HepG2 (cell line): ENCODE results near the gene CBX2. TPM values are rescaled to one million over a fixed set of nuclear protein-coding genes. Genes with fewer than 3 reads are reported as not detected.
A peak's percentile ranks its signal among the peaks of the same experiment; 100 is the strongest.

Experiments used
- ATF7-NPFF ChIP-seq: sonication (generic); formaldehyde crosslinking; IDR thresholded peaks from 2 replicates; pipeline ENCODE4 v1.8.1; 2023; ENCODE audit warnings: mild to moderate bottlenecking, low read depth, missing genetic modification reagents, moderate library complexity
- FOXO4 ChIP-seq: sonication (generic); formaldehyde crosslinking; conservative IDR thresholded peaks from 2 replicates; pipeline ENCODE4 v1.8.1; 2023; ENCODE audit warnings: missing genetic modification reagents
- GZF1 ChIP-seq: sonication (generic); formaldehyde crosslinking; IDR thresholded peaks from 2 replicates; pipeline ENCODE4 v1.5.1; 2020; ENCODE audit warnings: mild to moderate bottlenecking, missing genetic modification reagents
- HNF4A ChIP-seq: sonication (generic); formaldehyde crosslinking; IDR thresholded peaks from 2 replicates; pipeline ENCODE4 v1.4.0; 2020; ENCODE audit warnings: missing genetic modification reagents
- HNRNPUL1 ChIP-seq: fragments of 200-400 bp; formaldehyde crosslinking; IDR thresholded peaks from 2 replicates; pipeline ENCODE4 v1.6.1; 2017; ENCODE audit warnings: low read depth, mild to moderate bottlenecking, low read length, moderate library complexity
- KAT8 ChIP-seq: IDR thresholded peaks from 2 replicates; pipeline ENCODE4 v1.6.1; 2016; ENCODE audit warnings: missing genetic modification reagents, missing compliant biosample characterization
- KLF15 ChIP-seq: sonication (generic); formaldehyde crosslinking; IDR thresholded peaks from 2 replicates; pipeline ENCODE4 v1.8.1; 2023; ENCODE audit warnings: borderline replicate concordance, mild to moderate bottlenecking, inconsistent platforms, missing genetic modification reagents, mixed read lengths
- MED1 ChIP-seq: sonication (generic); formaldehyde crosslinking; IDR thresholded peaks from 2 replicates; pipeline ENCODE4 v1.4.0; 2020; ENCODE audit warnings: missing genetic modification reagents
- MTERF4 ChIP-seq: sonication (generic); formaldehyde crosslinking; IDR thresholded peaks from 2 replicates; pipeline ENCODE4 v1.8.0; 2023; ENCODE audit warnings: mild to moderate bottlenecking, missing genetic modification reagents
- MYC ChIP-seq: sonication (generic); formaldehyde crosslinking; IDR thresholded peaks from 2 replicates; pipeline ENCODE4 v1.9.0; 2021; ENCODE audit warnings: missing genetic modification reagents, borderline replicate concordance
- NR2C2 ChIP-seq: sonication (generic); formaldehyde crosslinking; IDR thresholded peaks from 2 replicates; pipeline ENCODE4 v1.4.0; 2020; ENCODE audit warnings: missing genetic modification reagents, mild to moderate bottlenecking, moderate library complexity, borderline replicate concordance
- SKI ChIP-seq: fragments of 450-650 bp; IDR thresholded peaks from one replicate; pipeline ENCODE4 v1.6.1; 2018; ENCODE audit warnings: mild to moderate bottlenecking; ENCODE audit not compliant: partially characterized antibody
- SOX13 ChIP-seq, 3 experiments: fragments of 450-650 bp in 1 of 3; sonication (generic) in 1 of 3; formaldehyde crosslinking in 1 of 3; IDR thresholded peaks in 2 of 3; conservative IDR thresholded peaks in 1 of 3; 2 replicates each; pipeline versions ENCODE4 v1.5.0 to v1.6.1; 2016 to 2020; ENCODE audit warnings: antibody characterized with exemption in 1 of 3, mild to moderate bottlenecking in 1 of 3, missing compliant biosample characterization in 1 of 3, missing genetic modification reagents in 1 of 3, moderate library complexity in 1 of 3
- STAT5B ChIP-seq: sonication (generic); formaldehyde crosslinking; IDR thresholded peaks from 2 replicates; pipeline ENCODE4 v1.4.0; 2020; ENCODE audit warnings: missing genetic modification reagents
- ZFY ChIP-seq: sonication (generic); formaldehyde crosslinking; IDR thresholded peaks from 2 replicates; pipeline ENCODE4 v1.4.0; 2020; ENCODE audit warnings: missing genetic modification reagents
- ZMYM4 ChIP-seq: sonication (generic); formaldehyde crosslinking; IDR thresholded peaks from 2 replicates; pipeline ENCODE4 v1.8.1; 2023; ENCODE audit warnings: mild to moderate bottlenecking, missing genetic modification reagents
- ZNF180 ChIP-seq: sonication (generic); formaldehyde crosslinking; IDR thresholded peaks from 2 replicates; pipeline ENCODE4 v1.4.0; 2020; ENCODE audit warnings: low read depth, missing genetic modification reagents, borderline replicate concordance
- ZNF20 ChIP-seq: sonication (generic); formaldehyde crosslinking; IDR thresholded peaks from 2 replicates; pipeline ENCODE4 v1.4.0; 2020; ENCODE audit warnings: mild to moderate bottlenecking, moderate library complexity, missing genetic modification reagents
- ZNF496 ChIP-seq: sonication (generic); formaldehyde crosslinking; IDR thresholded peaks from 2 replicates; pipeline ENCODE4 v1.8.1; 2023; ENCODE audit warnings: mild to moderate bottlenecking, moderate library complexity, missing genetic modification reagents; ENCODE audit not compliant: insufficient replicate concordance
- ZNF572 ChIP-seq: sonication (generic); formaldehyde crosslinking; IDR thresholded peaks from 2 replicates; pipeline ENCODE4 v1.5.1; 2020; ENCODE audit warnings: mild to moderate bottlenecking, missing genetic modification reagents
- ZNF746 ChIP-seq: sonication (generic); formaldehyde crosslinking; IDR thresholded peaks from 2 replicates; pipeline ENCODE4 v1.8.0; 2022; ENCODE audit warnings: mild to moderate bottlenecking, missing genetic modification reagents
- ZNF839 ChIP-seq: sonication (generic); formaldehyde crosslinking; IDR thresholded peaks from 2 replicates; pipeline ENCODE4 v1.4.0; 2020; ENCODE audit warnings: missing genetic modification reagents, mild to moderate bottlenecking, borderline replicate concordance
- ZNF879 ChIP-seq: sonication (generic); formaldehyde crosslinking; IDR thresholded peaks from 2 replicates; pipeline ENCODE4 v1.8.1; 2023; ENCODE audit warnings: missing genetic modification reagents
- polyA plus RNA-seq, 8 experiments: library from polyadenylated mRNA; depleted of rRNA in 3 of 8; stranded (reverse) in 7 of 8; unstranded in 1 of 8; fragments of >200 nt; fragmentation: Illumina TruSeq in 4 of 8; extraction: Trizol in 4 of 8; gene quantifications; 2 replicates each; pipeline versions ENCODE4 v1.2.1 to v1.2.3, GENCODE V29; 2011 to 2016; ENCODE audit warnings: low read depth in 4 of 8, missing spikeins in 1 of 8, mixed read lengths in 1 of 8; ENCODE audit not compliant: insufficient read depth in 1 of 8
- total RNA-seq, 5 experiments: library from RNA; depleted of rRNA; stranded (reverse); fragments of >200 nt; fragmentation: Illumina TruSeq; extraction: Trizol; gene quantifications; 2 replicates each; pipeline ENCODE4 v1.2.3, GENCODE V29; 2016; ENCODE audit warnings: low read depth in 1 of 5
- TF ChIP-seq, protein P1 (sequence below): sonication (generic); formaldehyde crosslinking; IDR thresholded peaks from 2 replicates; pipeline ENCODE4 v1.4.0; 2020; ENCODE audit warnings: low read depth, missing genetic modification reagents

CBX2 gene
- total and polyA plus RNA-seq, 2 of the 13 experiments (the other 11 are each of a cell fraction or from before 2014, with no cell fraction given) = 14.5 to 31.1 TPM

- TF ChIP-seq, protein P1, sequence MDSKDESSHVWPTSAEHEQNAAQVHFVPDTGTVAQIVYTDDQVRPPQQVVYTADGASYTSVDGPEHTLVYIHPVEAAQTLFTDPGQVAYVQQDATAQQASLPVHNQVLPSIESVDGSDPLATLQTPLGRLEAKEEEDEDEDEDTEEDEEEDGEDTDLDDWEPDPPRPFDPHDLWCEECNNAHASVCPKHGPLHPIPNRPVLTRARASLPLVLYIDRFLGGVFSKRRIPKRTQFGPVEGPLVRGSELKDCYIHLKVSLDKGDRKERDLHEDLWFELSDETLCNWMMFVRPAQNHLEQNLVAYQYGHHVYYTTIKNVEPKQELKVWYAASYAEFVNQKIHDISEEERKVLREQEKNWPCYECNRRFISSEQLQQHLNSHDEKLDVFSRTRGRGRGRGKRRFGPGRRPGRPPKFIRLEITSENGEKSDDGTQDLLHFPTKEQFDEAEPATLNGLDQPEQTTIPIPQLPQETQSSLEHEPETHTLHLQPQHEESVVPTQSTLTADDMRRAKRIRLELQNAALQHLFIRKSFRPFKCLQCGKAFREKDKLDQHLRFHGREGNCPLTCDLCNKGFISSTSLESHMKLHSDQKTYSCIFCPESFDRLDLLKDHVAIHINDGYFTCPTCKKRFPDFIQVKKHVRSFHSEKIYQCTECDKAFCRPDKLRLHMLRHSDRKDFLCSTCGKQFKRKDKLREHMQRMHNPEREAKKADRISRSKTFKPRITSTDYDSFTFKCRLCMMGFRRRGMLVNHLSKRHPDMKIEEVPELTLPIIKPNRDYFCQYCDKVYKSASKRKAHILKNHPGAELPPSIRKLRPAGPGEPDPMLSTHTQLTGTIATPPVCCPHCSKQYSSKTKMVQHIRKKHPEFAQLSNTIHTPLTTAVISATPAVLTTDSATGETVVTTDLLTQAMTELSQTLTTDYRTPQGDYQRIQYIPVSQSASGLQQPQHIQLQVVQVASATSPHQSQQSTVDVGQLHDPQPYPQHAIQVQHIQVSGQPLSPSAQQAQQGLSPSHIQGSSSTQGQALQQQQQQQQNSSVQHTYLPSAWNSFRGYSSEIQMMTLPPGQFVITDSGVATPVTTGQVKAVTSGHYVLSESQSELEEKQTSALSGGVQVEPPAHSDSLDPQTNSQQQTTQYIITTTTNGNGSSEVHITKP (CRISPR knock-in tag) = no peak
- TF ChIP-seq ZNF839 (no peak), STAT5B (CRISPR knock-in tag) (no peak), FOXO4 (no peak), ATF7-NPFF (no peak), NR2C2 (CRISPR knock-in tag) (no peak), ZFY (no peak; the same call in none of the 2 replicates), GZF1 (CRISPR knock-in tag) (no peak), ZNF879 (CRISPR knock-in tag) (no peak), KLF15 (CRISPR knock-in tag) (no peak), HNF4A (CRISPR knock-in tag) (no peak), HNRNPUL1 (no peak), MYC (peak; percentile 30; the same call in 1 of the 2 replicates), MTERF4 (CRISPR knock-in tag) (no peak), ZNF496 (no peak), SOX13 (IDR thresholded peaks at IDR 0.05) (peak; percentile 69), SOX13 (CRISPR knock-in tag; conservative IDR thresholded peaks at IDR 0.05 in 1 of 2, IDR thresholded peaks at IDR 0.05 in 1 of 2) (no peak), ZNF572 (no peak), ZNF746 (CRISPR knock-in tag) (no peak), MED1 (0 out of 2 replicates have a peak, but pooled peaks have one; percentile 43), ZMYM4 (CRISPR knock-in tag) (no peak), ZNF20 (CRISPR knock-in tag) (no peak), KAT8 (CRISPR knock-in tag) (no peak), SKI (no peak), ZNF180 (no peak)
Observed at GRCh38 chr17:79812353-79813258, 34.7 kb downstream of the CBX2 start (continued).
